ENCODE results near the gene GALNT18. TPM values are rescaled to one million over a fixed set of nuclear protein-coding genes. Genes with fewer than 3 reads are reported as not detected.

GALNT18 gene
- polyA plus RNA-seq, 1 experiment, result 4.8 TPM

GRCh38 chr11:11461473-11461872 lies 160.3 kb downstream of the GALNT18 start:
- Histone ChIP-seq H3K27ac (ENCODE audit: low read depth, low read length) (no peak overlapping the region), H3K27me3 (ENCODE audit: control insufficient read depth, insufficient read depth, low read length) (peaks cover 5% of the 10 kb centered on the region), H3K4me3 (ENCODE audit: low read depth, low read length) (no peak overlapping the region), H3K9me3 (ENCODE audit: control insufficient read depth, insufficient read depth, low read length) (no peaks in the 10 kb centered on the region; the same call in 1 of the 2 replicates)
- CTCF ChIA-PET, result no interaction called here
- POLR2A ChIA-PET, result no interaction called here
- no peak for TF ChIP-seq CTCF (IDR thresholded peaks at IDR 0.05; ENCODE audit: low read depth, low read length)
- no peak for DNase-seq (ENCODE audit: low read depth, low spot score)

- H3K4me3 ChIP-seq (ENCODE audit: low read depth, low read length), result no peak overlapping the region
- H3K27me3 ChIP-seq (ENCODE audit: control insufficient read depth, insufficient read depth, low read length), result peaks cover 5% of the 10 kb centered on the region
- no peak overlapping the region for H3K27ac ChIP-seq (ENCODE audit: low read depth, low read length)
- no peak for TF ChIP-seq CTCF (IDR thresholded peaks at IDR 0.05; ENCODE audit: low read depth, low read length)
- no peak for DNase-seq (ENCODE audit: low read depth, low spot score)
- no peaks in the 10 kb centered on the region; the same call in 1 of the 2 replicates for H3K9me3 ChIP-seq (ENCODE audit: control insufficient read depth, insufficient read depth, low read length)
- CTCF ChIA-PET, result no interaction called here
- POLR2A ChIA-PET, result no interaction called here
Observed at GRCh38 chr11:11459578-11459977, 162.2 kb downstream of the GALNT18 start.

- POLR2A ChIA-PET, result no interaction called here
Observed at GRCh38 chr11:11458485-11458884, 163.3 kb downstream of the GALNT18 start.

GRCh38 chr11:11458001-11458400 lies 163.8 kb downstream of the GALNT18 start:
- POLR2A ChIA-PET, result no interaction called here
- H3K9me3 ChIP-seq (ENCODE audit: control insufficient read depth, insufficient read depth, low read length), result no peaks in the 10 kb centered on the region; the same call in 1 of the 2 replicates
- CTCF ChIA-PET, result no interaction called here
- no peak overlapping the region for H3K4me3 ChIP-seq (ENCODE audit: low read depth, low read length)
- DNase-seq (ENCODE audit: low read depth, low spot score), result no peak
- no peak overlapping the region for H3K27ac ChIP-seq (ENCODE audit: low read depth, low read length)
- no peak for TF ChIP-seq CTCF (IDR thresholded peaks at IDR 0.05; ENCODE audit: low read depth, low read length)
- H3K27me3 ChIP-seq (ENCODE audit: control insufficient read depth, insufficient read depth, low read length), result peaks cover 5% of the 10 kb centered on the region

More at GRCh38 chr11:11458485-11458884, 163.3 kb downstream of the GALNT18 start:
- Histone ChIP-seq H3K27ac (ENCODE audit: low read depth, low read length) (peak overlapping the region; percentile 11), H3K9me3 (ENCODE audit: control insufficient read depth, insufficient read depth, low read length) (no peaks in the 10 kb centered on the region; the same call in 1 of the 2 replicates), H3K4me3 (ENCODE audit: low read depth, low read length) (no peak overlapping the region), H3K27me3 (ENCODE audit: control insufficient read depth, insufficient read depth, low read length) (peaks cover 5% of the 10 kb centered on the region)
- DNase-seq (ENCODE audit: low read depth, low spot score), result no peak
- CTCF ChIA-PET, result no interaction called here
- no peak for TF ChIP-seq CTCF (IDR thresholded peaks at IDR 0.05; ENCODE audit: low read depth, low read length)

GRCh38 chr11:11456866-11457265 lies 164.9 kb downstream of the GALNT18 start:
- H3K27me3 ChIP-seq (ENCODE audit: control insufficient read depth, insufficient read depth, low read length), result peaks cover 5% of the 10 kb centered on the region
- H3K4me3 ChIP-seq (ENCODE audit: low read depth, low read length), result no peak overlapping the region
- H3K9me3 ChIP-seq (ENCODE audit: control insufficient read depth, insufficient read depth, low read length), result no peaks in the 10 kb centered on the region; the same call in 1 of the 2 replicates
- POLR2A ChIA-PET, result no interaction called here
- no peak for TF ChIP-seq CTCF (IDR thresholded peaks at IDR 0.05; ENCODE audit: low read depth, low read length)
- CTCF ChIA-PET, result no interaction called here
- H3K27ac ChIP-seq (ENCODE audit: low read depth, low read length), result no peak overlapping the region
- DNase-seq (ENCODE audit: low read depth, low spot score), result no peak

Measured in AG04450 (cell line).